ENCODE measurements around the gene ZNF837.

DNA sequence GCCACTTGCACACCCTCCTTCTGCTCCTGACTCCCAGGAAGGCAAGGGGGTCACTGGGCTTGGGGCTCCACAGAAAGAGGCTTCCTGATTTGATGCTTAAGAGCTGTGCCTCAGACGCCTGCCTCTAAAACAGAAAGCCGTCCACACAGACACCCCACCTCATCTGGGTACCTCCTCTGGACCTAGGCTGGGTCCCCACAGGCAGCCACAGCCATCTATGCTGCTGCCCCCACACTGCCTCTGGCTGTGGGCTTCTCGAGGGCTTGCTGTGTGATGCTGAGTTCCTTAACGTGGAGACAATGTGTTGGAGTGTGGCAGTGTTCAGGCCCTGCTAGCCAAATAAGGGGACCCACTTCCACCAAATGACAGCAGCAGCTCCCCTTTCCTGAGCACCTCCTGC lies 62.5 kb downstream of the ZNF837 start:
- TF ChIP-seq, protein P1, sequence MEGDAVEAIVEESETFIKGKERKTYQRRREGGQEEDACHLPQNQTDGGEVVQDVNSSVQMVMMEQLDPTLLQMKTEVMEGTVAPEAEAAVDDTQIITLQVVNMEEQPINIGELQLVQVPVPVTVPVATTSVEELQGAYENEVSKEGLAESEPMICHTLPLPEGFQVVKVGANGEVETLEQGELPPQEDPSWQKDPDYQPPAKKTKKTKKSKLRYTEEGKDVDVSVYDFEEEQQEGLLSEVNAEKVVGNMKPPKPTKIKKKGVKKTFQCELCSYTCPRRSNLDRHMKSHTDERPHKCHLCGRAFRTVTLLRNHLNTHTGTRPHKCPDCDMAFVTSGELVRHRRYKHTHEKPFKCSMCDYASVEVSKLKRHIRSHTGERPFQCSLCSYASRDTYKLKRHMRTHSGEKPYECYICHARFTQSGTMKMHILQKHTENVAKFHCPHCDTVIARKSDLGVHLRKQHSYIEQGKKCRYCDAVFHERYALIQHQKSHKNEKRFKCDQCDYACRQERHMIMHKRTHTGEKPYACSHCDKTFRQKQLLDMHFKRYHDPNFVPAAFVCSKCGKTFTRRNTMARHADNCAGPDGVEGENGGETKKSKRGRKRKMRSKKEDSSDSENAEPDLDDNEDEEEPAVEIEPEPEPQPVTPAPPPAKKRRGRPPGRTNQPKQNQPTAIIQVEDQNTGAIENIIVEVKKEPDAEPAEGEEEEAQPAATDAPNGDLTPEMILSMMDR (IDR thresholded peaks at IDR 0.05) = no peak
- TF ChIP-seq POLR2AphosphoS5 (IDR thresholded peaks at IDR 0.05; ENCODE audit: low read depth, low read length) = no peak
